HCT116 (cell line): Measurements from ENCODE around the gene CMBL. TPM values are rescaled to one million over a fixed set of nuclear protein-coding genes. Genes with fewer than 3 reads are reported as not detected.

Source experiments
- ATAC-seq: fragments of 200-7000 bp; cut with Tn5 transposase; 2 replicates; pipeline ENCODE4 v1.9.1; 2020; ENCODE audit warnings: mild to moderate bottlenecking, moderate library complexity
- BruUV-seq: library from RNA; stranded (reverse); fragments of 400-500 nt; replicated peaks from 2 replicates; lab custom pipeline; 2021; lab: Mats Ljungman, UMichigan
- CTCF ChIA-PET: fragments of 300-600 bp; sonication (Branson Sonifier 250); formaldehyde crosslinking; loops from one replicate; lab custom pipeline; 2021; ENCODE audit warnings: antibody characterized with exemption; lab: Charles Lee
- POLR2A ChIA-PET: fragments of 300-600, 350-600 bp; sonication (Branson Sonifier 250); formaldehyde crosslinking; loops from one replicate; lab custom pipeline; 2021; ENCODE audit warnings: antibody characterized with exemption; lab: Charles Lee
- RAD21 ChIA-PET, 2 experiments: fragments of 300-600 bp; sonication (Branson Sonifier 250); formaldehyde crosslinking; loops; one replicate each; lab custom pipeline; 2023; ENCODE audit warnings: low total read pairs in 2 of 2; ENCODE audit not compliant: uncharacterized antibody in 2 of 2, unreplicated experiment in 2 of 2, low non-redundant PET in 1 of 2; lab: Charles Lee
- DNase-seq: peaks from one replicate; pipeline ENCODE4 v3.0.0-alpha.2; 2010; ENCODE audit warnings: low read depth, low spot score
- H2AFZ ChIP-seq: fragments of 200-600 bp; shearing (Covaris generic), sonication (generic); 2 replicates; pipeline ENCODE4 v1.6.1; 2017; ENCODE audit warnings: low read depth, mixed run types, mixed read lengths, antibody characterized with exemption, low read length; ENCODE audit not compliant: poor library complexity, severe bottlenecking
- H3K27ac ChIP-seq: 2 replicates; pipeline ENCODE4 v1.5.1; 2012; ENCODE audit warnings: low read depth, low read length
- H3K27me3 ChIP-seq: fragments of 200-600 bp; sonication (generic); 2 replicates; pipeline ENCODE4 v1.6.1; 2016; ENCODE audit warnings: mixed run types, low read length, mixed read lengths; ENCODE audit not compliant: insufficient read depth
- H3K36me3 ChIP-seq, 2 experiments: fragments of 200-500 bp in 1 of 2; fragments of 200-600 bp in 1 of 2; sonication (Bioruptor generic) in 1 of 2; sonication (generic) in 1 of 2; 2 replicates each; pipeline versions ENCODE4 v1.5.1 to v1.6.1; 2014 to 2016; ENCODE audit warnings: low read length in 2 of 2, inconsistent platforms in 1 of 2, mixed read lengths in 1 of 2, mixed run types in 1 of 2; ENCODE audit not compliant: insufficient read depth in 2 of 2, control insufficient read depth in 1 of 2
- H3K4me1 ChIP-seq, 2 experiments: fragments of 200-600 bp in 1 of 2; sonication (generic) in 1 of 2; 2 replicates each; pipeline versions ENCODE4 v1.5.1 to v1.6.1; 2012 to 2017; ENCODE audit warnings: low read length in 2 of 2, inconsistent platforms in 1 of 2, mild to moderate bottlenecking in 1 of 2, mixed read lengths in 1 of 2, mixed run types in 1 of 2, moderate library complexity in 1 of 2; ENCODE audit not compliant: insufficient read depth in 2 of 2, control insufficient read depth in 1 of 2
- H3K4me2 ChIP-seq: fragments of 200-600 bp; sonication (generic); 2 replicates; pipeline ENCODE4 v1.6.1; 2017; ENCODE audit warnings: mixed run types, low read length, mixed read lengths
- H3K4me3 ChIP-seq, 2 experiments: fragments of 200-600 bp in 1 of 2; sonication (generic) in 1 of 2; replicated peaks in 1 of 2; 2 replicates each; pipeline ENCODE4 v1.5.1; 2011 to 2016; ENCODE audit warnings: low read length in 2 of 2, control low read depth in 1 of 2, low read depth in 1 of 2, mild to moderate bottlenecking in 1 of 2, mixed read lengths in 1 of 2, mixed run types in 1 of 2
- H3K79me2 ChIP-seq: fragments of 200-600 bp; sonication (generic); 2 replicates; pipeline ENCODE4 v1.6.1; 2017; ENCODE audit warnings: mild to moderate bottlenecking, mixed run types, low read length, moderate library complexity, mixed read lengths; ENCODE audit not compliant: insufficient read depth
- H3K9ac ChIP-seq: fragments of 200-600 bp; sonication (generic); 2 replicates; pipeline ENCODE4 v1.6.1; 2016; ENCODE audit warnings: low read length, mixed read lengths
- H3K9me2 ChIP-seq: fragments of 200-600 bp; sonication (generic), shearing (Covaris generic); 2 replicates; pipeline ENCODE4 v1.6.1; 2017; ENCODE audit warnings: mixed run types, mild to moderate bottlenecking, moderate library complexity; ENCODE audit not compliant: insufficient read depth
- H3K9me3 ChIP-seq, 2 experiments: fragments of 200-500 bp in 1 of 2; fragments of 200-600 bp in 1 of 2; sonication (Bioruptor generic) in 1 of 2; sonication (generic) in 1 of 2; 2 replicates each; pipeline ENCODE4 v1.6.1; 2014 to 2017; ENCODE audit warnings: low read length in 2 of 2, mixed read lengths in 2 of 2, inconsistent platforms in 1 of 2, low read depth in 1 of 2, mild to moderate bottlenecking in 1 of 2, mixed run types in 1 of 2, moderate library complexity in 1 of 2; ENCODE audit not compliant: control insufficient read depth in 1 of 2, insufficient read depth in 1 of 2
- H4K20me1 ChIP-seq: fragments of 200-600 bp; sonication (generic), shearing (Covaris generic); 2 replicates; pipeline ENCODE4 v1.6.1; 2017; ENCODE audit warnings: mixed run types, mild to moderate bottlenecking, moderate library complexity; ENCODE audit not compliant: insufficient read depth
- CEBPB ChIP-seq: IDR thresholded peaks from 2 replicates; pipeline ENCODE4 v1.6.1; 2012; ENCODE audit warnings: low read depth
- SIN3A ChIP-seq: IDR thresholded peaks from 2 replicates; pipeline ENCODE4 v1.6.1; 2012; ENCODE audit warnings: low read depth
- SRF ChIP-seq: IDR thresholded peaks from 2 replicates; pipeline ENCODE4 v1.6.1; 2012; ENCODE audit warnings: low read depth
- intact Hi-C: fragments of 100-400 bp; cut with micrococcal nuclease; formaldehyde crosslinking; loops from 2 replicates; pipeline ENCODE4 v1.10.0; 2022
- total RNA-seq: library from RNA; stranded (reverse); gene quantifications from one replicate; pipeline ENCODE4 v1.2.1, GENCODE V29; 2021; ENCODE audit not compliant: unreplicated experiment
- TF ChIP-seq, protein P1 (sequence below): IDR thresholded peaks from 2 replicates; pipeline ENCODE4 v1.6.1; 2012; ENCODE audit warnings: low read depth

The CMBL gene
- total RNA-seq, 1 experiment from 2014 or later: 51.0 TPM

DNA sequence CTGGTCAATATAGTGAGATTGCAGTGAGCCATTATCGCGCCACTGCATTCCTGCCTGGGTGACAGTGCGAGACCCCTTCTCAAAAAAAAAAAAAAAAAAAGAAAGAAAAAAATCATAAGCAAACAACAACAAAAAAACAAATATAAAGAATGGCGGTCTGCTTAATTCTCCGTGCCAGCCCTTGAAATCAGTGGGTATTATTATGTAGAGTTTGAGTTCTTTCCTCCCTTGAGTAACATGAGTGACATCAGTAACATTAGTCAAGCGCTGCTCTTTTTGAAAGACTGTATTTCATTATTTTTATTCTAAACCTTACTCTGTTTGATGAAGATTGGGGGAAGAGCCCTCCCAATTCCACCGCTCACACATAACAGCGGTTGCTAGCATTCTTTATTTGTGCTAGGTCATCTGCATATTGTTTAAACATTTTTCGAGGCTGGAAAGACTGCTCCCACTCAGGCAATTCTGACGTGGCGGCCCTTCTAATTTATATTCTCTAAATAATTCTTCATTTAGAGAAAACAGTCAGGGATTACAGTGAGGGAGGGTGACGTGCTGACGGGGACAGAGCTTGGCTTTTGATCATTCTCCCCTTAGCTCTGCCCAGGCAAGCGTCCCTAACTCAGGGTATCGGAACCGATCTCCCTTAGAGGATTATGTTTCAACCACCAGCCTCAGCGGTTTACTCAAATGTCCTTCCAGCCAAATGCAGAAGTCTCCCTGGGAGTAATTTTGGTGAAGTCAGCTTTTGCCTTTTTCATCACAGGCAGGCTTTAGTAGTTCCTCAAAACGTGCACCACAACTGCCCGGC is 44.9 kb upstream of the CMBL start:
- ChIA-PET RAD21 (interaction anchor here in 1 of 2 experiments (1.1 kb wide), 1 partner anchor 69 kb away, joined by 3 read pairs; no protein-coding TSS in a partner anchor), POLR2A (interaction anchor here (1.0 to 2.9 kb wide), 6 partner anchors 14 to 49 kb away, joined by 3 to 14 read pairs (median 6); no protein-coding TSS in a partner anchor), CTCF (interaction anchor here (1.5 to 2.0 kb wide), 2 partner anchors 12 to 69 kb away, joined by 6 to 17 read pairs; no protein-coding TSS in a partner anchor)
- no peaks in the 10 kb centered on the region; the same call in 1 of the 2 replicates for H4K20me1 ChIP-seq
- H2AFZ ChIP-seq: no peak overlapping the region
- no peaks in the 10 kb centered on the region for H3K27me3 ChIP-seq
- H3K27ac ChIP-seq: peak overlapping the region; percentile 97
- peak overlapping the region; percentile 85 to 91 for H3K4me3 ChIP-seq
- no peaks in the 10 kb centered on the region for H3K9me2 ChIP-seq
- H3K9me3 ChIP-seq: no peaks in the 10 kb centered on the region
- H3K4me2 ChIP-seq: peak overlapping the region; percentile 90
- TF ChIP-seq CEBPB (no peak), SRF (no peak), SIN3A (no peak)
- TF ChIP-seq, protein P1, sequence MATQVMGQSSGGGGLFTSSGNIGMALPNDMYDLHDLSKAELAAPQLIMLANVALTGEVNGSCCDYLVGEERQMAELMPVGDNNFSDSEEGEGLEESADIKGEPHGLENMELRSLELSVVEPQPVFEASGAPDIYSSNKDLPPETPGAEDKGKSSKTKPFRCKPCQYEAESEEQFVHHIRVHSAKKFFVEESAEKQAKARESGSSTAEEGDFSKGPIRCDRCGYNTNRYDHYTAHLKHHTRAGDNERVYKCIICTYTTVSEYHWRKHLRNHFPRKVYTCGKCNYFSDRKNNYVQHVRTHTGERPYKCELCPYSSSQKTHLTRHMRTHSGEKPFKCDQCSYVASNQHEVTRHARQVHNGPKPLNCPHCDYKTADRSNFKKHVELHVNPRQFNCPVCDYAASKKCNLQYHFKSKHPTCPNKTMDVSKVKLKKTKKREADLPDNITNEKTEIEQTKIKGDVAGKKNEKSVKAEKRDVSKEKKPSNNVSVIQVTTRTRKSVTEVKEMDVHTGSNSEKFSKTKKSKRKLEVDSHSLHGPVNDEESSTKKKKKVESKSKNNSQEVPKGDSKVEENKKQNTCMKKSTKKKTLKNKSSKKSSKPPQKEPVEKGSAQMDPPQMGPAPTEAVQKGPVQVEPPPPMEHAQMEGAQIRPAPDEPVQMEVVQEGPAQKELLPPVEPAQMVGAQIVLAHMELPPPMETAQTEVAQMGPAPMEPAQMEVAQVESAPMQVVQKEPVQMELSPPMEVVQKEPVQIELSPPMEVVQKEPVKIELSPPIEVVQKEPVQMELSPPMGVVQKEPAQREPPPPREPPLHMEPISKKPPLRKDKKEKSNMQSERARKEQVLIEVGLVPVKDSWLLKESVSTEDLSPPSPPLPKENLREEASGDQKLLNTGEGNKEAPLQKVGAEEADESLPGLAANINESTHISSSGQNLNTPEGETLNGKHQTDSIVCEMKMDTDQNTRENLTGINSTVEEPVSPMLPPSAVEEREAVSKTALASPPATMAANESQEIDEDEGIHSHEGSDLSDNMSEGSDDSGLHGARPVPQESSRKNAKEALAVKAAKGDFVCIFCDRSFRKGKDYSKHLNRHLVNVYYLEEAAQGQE: no peak
- ATAC-seq (no peak), DNase-seq (no peak)
- peak overlapping the region; percentile 96 for H3K9ac ChIP-seq
- no peaks in the 10 kb centered on the region for H3K36me3 ChIP-seq
- H3K79me2 ChIP-seq: peaks cover 45% of the 10 kb centered on the region
- TSS peak; percentile 93 for BruUV-seq
- peaks cover 18 to 29% of the 10 kb centered on the region in 2 experiments for H3K4me1 ChIP-seq
- intact Hi-C loops: no loop called here
